GM12878 (cell line): ENCODE measurements around the gene HIVEP3. TPM values are rescaled to one million over a fixed set of nuclear protein-coding genes. Genes with fewer than 3 reads are reported as not detected.

Source experiments
- ATAC-seq: fragments of 200-7000 bp; cut with Tn5 transposase; 3 replicates; pipeline ENCODE4 v1.9.1; 2020; ENCODE audit warnings: mild to moderate bottlenecking, moderate library complexity
- BruUV-seq: library from RNA; stranded (reverse); fragments of 400-500 nt; replicated peaks from 2 replicates; lab custom pipeline; 2021; lab: Mats Ljungman, UMichigan
- CTCF ChIA-PET: fragments of 300-600 bp; sonication (Branson Sonifier 250); formaldehyde crosslinking; extraction: SDS; loops from one replicate; lab custom pipeline; 2021; ENCODE audit warnings: inconsistent platforms; lab: Yijun Ruan, JAX
- POLR2A ChIA-PET: fragments of 350-600 bp; formaldehyde crosslinking; extraction: SDS; loops from one replicate; lab custom pipeline; 2021; ENCODE audit warnings: inconsistent platforms; lab: Charles Lee
- RAD21 ChIA-PET: fragments of 300-600 bp; sonication (Branson Sonifier 250); formaldehyde crosslinking; loops from one replicate; lab custom pipeline; 2023; ENCODE audit warnings: antibody characterized with exemption; ENCODE audit not compliant: unreplicated experiment; lab: Charles Lee
- SMC1A ChIA-PET: fragments of 300-600 bp; sonication (Branson Sonifier 250); formaldehyde crosslinking; loops from one replicate; lab custom pipeline; 2023; ENCODE audit not compliant: unreplicated experiment, uncharacterized antibody; lab: Charles Lee
- DNase-seq: peaks from one replicate; pipeline ENCODE4 v3.0.0-alpha.2; 2011; ENCODE audit warnings: low read depth, low spot score
- FAIRE-seq: peaks from 3 replicates; lab custom pipeline; 2011; peaks lifted over from hg19 to GRCh38; lab: Jason Lieb, UNC
- H2AFZ ChIP-seq: 2 replicates; pipeline ENCODE4 v1.6.0; 2011; ENCODE audit warnings: low read depth, low read length, control low read depth; ENCODE audit not compliant: control insufficient read depth
- H3K27ac ChIP-seq: 2 replicates; pipeline ENCODE4 v1.5.1; 2011; ENCODE audit warnings: control low read depth; ENCODE audit not compliant: control insufficient read depth, insufficient read depth
- H3K27me3 ChIP-seq, 2 experiments: replicated peaks in 1 of 2; 2 replicates each; pipeline versions ENCODE4 v1.6.0 to v1.6.1; 2011; ENCODE audit warnings: low read length in 1 of 2; ENCODE audit not compliant: control insufficient read depth in 2 of 2, insufficient read depth in 2 of 2
- H3K36me3 ChIP-seq, 2 experiments: 2 replicates each; pipeline ENCODE4 v1.5.1; 2011; ENCODE audit warnings: low read length in 1 of 2; ENCODE audit not compliant: control insufficient read depth in 2 of 2, insufficient read depth in 2 of 2
- H3K4me1 ChIP-seq: 2 replicates; pipeline ENCODE4 v1.6.1; 2011; ENCODE audit warnings: mild to moderate bottlenecking, low read length, moderate library complexity, mixed read lengths; ENCODE audit not compliant: control insufficient read depth, insufficient read depth
- H3K4me2 ChIP-seq: 2 replicates; pipeline ENCODE4 v1.6.0; 2011; ENCODE audit warnings: control low read depth; ENCODE audit not compliant: control insufficient read depth, insufficient read depth
- H3K4me3 ChIP-seq: fragments of 200-600 bp; sonication (generic); 2 replicates; pipeline ENCODE4 v1.5.1; 2016
- H3K79me2 ChIP-seq: 2 replicates; pipeline ENCODE4 v1.6.0; 2011; ENCODE audit warnings: low read length; ENCODE audit not compliant: control insufficient read depth, insufficient read depth
- H3K9ac ChIP-seq: 2 replicates; pipeline ENCODE4 v1.8.0; 2011; ENCODE audit warnings: low read length, control low read depth, mixed read lengths; ENCODE audit not compliant: control insufficient read depth, insufficient read depth
- H3K9me3 ChIP-seq: replicated peaks from 3 replicates; pipeline ENCODE4 v1.5.1; 2011; ENCODE audit warnings: mild to moderate bottlenecking, low read length; ENCODE audit not compliant: control insufficient read depth, insufficient read depth
- H4K20me1 ChIP-seq: 2 replicates; pipeline ENCODE4 v1.6.0; 2011; ENCODE audit not compliant: control insufficient read depth, insufficient read depth
- CBFB ChIP-seq: IDR thresholded peaks from 2 replicates; pipeline ENCODE4 v1.6.1; 2016; ENCODE audit warnings: antibody characterized with exemption, low read depth
- CBX5 ChIP-seq: sonication (generic); IDR thresholded peaks from 2 replicates; pipeline ENCODE4 v1.6.1; 2016; ENCODE audit warnings: low read depth, moderate library complexity, mild to moderate bottlenecking, inconsistent platforms
- EGR1 ChIP-seq, 2 experiments: IDR thresholded peaks; 1 replicate in 1 of 2; 2 replicates in 1 of 2; pipeline ENCODE4 v1.6.1; 2011 to 2012; ENCODE audit warnings: low read depth in 2 of 2, low read length in 2 of 2, borderline replicate concordance in 1 of 2, mild to moderate bottlenecking in 1 of 2, moderate library complexity in 1 of 2
- GABPA ChIP-seq: IDR thresholded peaks from 2 replicates; pipeline ENCODE4 v1.6.1; 2014; ENCODE audit warnings: antibody characterized with exemption, low read depth, mild to moderate bottlenecking, inconsistent platforms
- IKZF2 ChIP-seq, 2 experiments: fragments of 450-650 bp; IDR thresholded peaks; 2 replicates each; pipeline ENCODE4 v1.6.1; 2017; ENCODE audit warnings: mild to moderate bottlenecking in 2 of 2, moderate library complexity in 2 of 2
- NRF1 ChIP-seq: conservative IDR thresholded peaks from 2 replicates; pipeline ENCODE4 v1.6.1; 2011; ENCODE audit warnings: mild to moderate bottlenecking, low read depth, low read length, improper control_type of control experiment
- POLR2AphosphoS2 ChIP-seq: IDR thresholded peaks from 2 replicates; pipeline ENCODE4 v1.6.1; 2011; ENCODE audit warnings: low read depth, mild to moderate bottlenecking, low read length, improper control_type of control experiment, moderate library complexity
- RAD21 ChIP-seq: IDR thresholded peaks from 2 replicates; pipeline ENCODE4 v1.6.1; 2011; ENCODE audit warnings: mild to moderate bottlenecking, low read depth, low read length, moderate library complexity; ENCODE audit not compliant: insufficient read depth
- TCF3 ChIP-seq: IDR thresholded peaks from 2 replicates; pipeline ENCODE4 v1.6.1; 2012; ENCODE audit warnings: low read depth, mild to moderate bottlenecking, low read length, borderline replicate concordance; ENCODE audit not compliant: insufficient read depth
- USF1 ChIP-seq: IDR thresholded peaks from 2 replicates; pipeline ENCODE4 v1.6.1; 2011; ENCODE audit warnings: borderline replicate concordance, low read depth, mild to moderate bottlenecking, moderate library complexity, mixed read lengths, low read length; ENCODE audit not compliant: insufficient read depth; ENCODE audit errors: extremely low read length
- WGBS: methylation state at CpG from one replicate; pipeline ENCODE4 v1.1.6; 2016; ENCODE audit warnings: low lambda C conversion rate; ENCODE audit not compliant: insufficient replicate concordance, insufficient coverage; ENCODE audit errors: missing lambda C conversion rate; 5-methylcytosine and 5-hydroxymethylcytosine counted together
- in situ Hi-C: fragments of 300-500 bp; cut with MboI; formaldehyde crosslinking; loops from 9 replicates; pipeline ENCODE4 v1.14.3; 2018; ENCODE audit warnings: mixed read lengths
- intact Hi-C: fragments of 100-400 bp; cut with micrococcal nuclease; formaldehyde crosslinking; loops from one replicate; pipeline ENCODE4 v1.14.2; 2022; ENCODE audit not compliant: unreplicated experiment
- polyA plus RNA-seq, 11 experiments: library from polyadenylated mRNA; depleted of rRNA in 4 of 11; unstranded in 6 of 11; stranded (reverse) in 5 of 11; fragments of >200 nt; fragmentation: Nextera tagmentation in 4 of 11; fragmentation: Illumina TruSeq in 1 of 11; extraction: Ambion mirVana in 4 of 11; extraction: Trizol in 1 of 11; gene quantifications; 1 replicate in 1 of 11; 2 replicates in 10 of 11; pipeline versions ENCODE4 v1.2.1 to v1.2.3, GENCODE V29; 2011 to 2016; ENCODE audit warnings: inconsistent platforms in 2 of 11, missing spikeins in 2 of 11, low read depth in 1 of 11
- total RNA-seq, 4 experiments: library from RNA; depleted of rRNA in 3 of 4; stranded (reverse); fragments of >200 nt in 3 of 4; fragmentation: Illumina TruSeq in 1 of 4; extraction: Trizol in 1 of 4; gene quantifications; 2 replicates each; pipeline versions ENCODE4 v1.2.1 to v1.2.3, GENCODE V29; 2013 to 2021
- TF ChIP-seq, protein P1 (sequence below): fragments of 450-650 bp; IDR thresholded peaks from 2 replicates; pipeline ENCODE4 v1.6.1; 2017; ENCODE audit warnings: mild to moderate bottlenecking
- TF ChIP-seq, protein P2 (sequence below): fragments of 450-650 bp; IDR thresholded peaks from 2 replicates; pipeline ENCODE4 v1.6.1; 2018; ENCODE audit warnings: mild to moderate bottlenecking, low read depth, moderate library complexity; ENCODE audit not compliant: partially characterized antibody
- TF ChIP-seq, protein P3 (sequence below): IDR thresholded peaks from 2 replicates; pipeline ENCODE4 v1.6.1; 2011; ENCODE audit warnings: borderline replicate concordance, low read depth, mild to moderate bottlenecking, moderate library complexity, low read length; ENCODE audit not compliant: insufficient read depth, poor library complexity, severe bottlenecking

The HIVEP3 gene
- total and polyA plus RNA-seq, 10 of the 15 experiments (the other 5 are each of a cell fraction or from before 2014, with no cell fraction given), result 1.8 to 13.6 (median 3.8) TPM

DNA sequence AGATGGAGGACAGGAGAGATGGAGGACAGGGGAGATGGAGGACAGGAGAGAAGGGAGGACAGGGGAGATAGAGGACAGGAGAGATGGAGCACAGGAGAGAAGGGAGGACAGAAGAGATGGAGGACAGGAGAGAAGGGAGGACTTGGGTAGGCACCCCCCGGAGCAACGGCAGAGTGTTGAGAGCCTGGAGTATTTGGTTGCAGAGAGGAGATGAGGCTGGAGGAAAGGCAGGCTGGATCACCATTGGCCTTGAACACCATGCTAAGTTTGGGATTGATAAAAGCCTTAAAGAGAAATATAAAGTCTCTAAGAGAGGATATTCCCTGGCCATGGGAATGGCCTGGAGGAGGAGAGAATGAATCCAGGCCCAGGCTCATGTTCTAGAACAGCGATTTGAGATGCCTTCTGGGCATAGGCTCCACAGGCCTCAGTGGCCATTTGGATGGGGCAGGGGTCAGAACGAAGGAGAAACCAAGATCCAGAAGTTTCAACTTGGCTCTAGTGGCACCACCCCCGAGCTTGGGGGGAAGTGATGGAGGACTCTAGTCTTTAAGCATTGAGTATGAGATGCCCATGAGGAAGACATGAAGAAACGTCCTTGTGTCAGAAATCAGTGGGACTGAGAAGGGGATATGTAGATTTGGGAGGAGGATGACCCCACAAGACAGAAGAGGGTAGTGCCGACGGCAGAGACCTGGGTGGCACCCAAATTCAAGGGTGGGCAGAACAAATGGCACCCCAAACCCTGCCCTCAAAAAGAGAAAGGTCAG lies 386.3 kb downstream of the HIVEP3 start:
- ChIA-PET RAD21 (no interaction called here), SMC1A (no interaction called here), CTCF (no interaction called here), POLR2A (no interaction called here)
- H3K9ac ChIP-seq, result no peak overlapping the region
- no peaks in the 10 kb centered on the region for H3K4me1 ChIP-seq
- no peak overlapping the region for H3K27ac ChIP-seq
- BruUV-seq, result no TSS peak
- no peak for DNase-seq
- H3K9me3 ChIP-seq, result no peaks in the 10 kb centered on the region; the same call in 1 of the 3 replicates
- H3K27me3 ChIP-seq, result no peaks in the 10 kb centered on the region
- intact Hi-C loops, result no loop called here
- H2AFZ ChIP-seq, result no peak overlapping the region
- in situ Hi-C loops, result no loop called here
- no peaks in the 10 kb centered on the region for H3K36me3 ChIP-seq
- no peak overlapping the region for H3K4me2 ChIP-seq
- no peaks in the 10 kb centered on the region for H3K79me2 ChIP-seq
- H3K4me3 ChIP-seq, result no peak overlapping the region
- WGBS, result 26% methylated on average over 8 of the region's 8 CpGs
- no peak for ATAC-seq
- FAIRE-seq, result no peak
- no peaks in the 10 kb centered on the region for H4K20me1 ChIP-seq
- TF ChIP-seq GABPA (no peak), TCF3 (no peak), POLR2AphosphoS2 (no peak), CBFB (no peak), NRF1 (no peak), USF1 (no peak), RAD21 (no peak), IKZF2 (IDR thresholded peaks at IDR 0.05) (no peak), EGR1 (IDR thresholded peaks at IDR 0.05; ENCODE audit: borderline replicate concordance in 1 of 2, low read depth in 2 of 2, low read length in 2 of 2) (no peak), CBX5 (no peak)
- TF ChIP-seq, protein P1, sequence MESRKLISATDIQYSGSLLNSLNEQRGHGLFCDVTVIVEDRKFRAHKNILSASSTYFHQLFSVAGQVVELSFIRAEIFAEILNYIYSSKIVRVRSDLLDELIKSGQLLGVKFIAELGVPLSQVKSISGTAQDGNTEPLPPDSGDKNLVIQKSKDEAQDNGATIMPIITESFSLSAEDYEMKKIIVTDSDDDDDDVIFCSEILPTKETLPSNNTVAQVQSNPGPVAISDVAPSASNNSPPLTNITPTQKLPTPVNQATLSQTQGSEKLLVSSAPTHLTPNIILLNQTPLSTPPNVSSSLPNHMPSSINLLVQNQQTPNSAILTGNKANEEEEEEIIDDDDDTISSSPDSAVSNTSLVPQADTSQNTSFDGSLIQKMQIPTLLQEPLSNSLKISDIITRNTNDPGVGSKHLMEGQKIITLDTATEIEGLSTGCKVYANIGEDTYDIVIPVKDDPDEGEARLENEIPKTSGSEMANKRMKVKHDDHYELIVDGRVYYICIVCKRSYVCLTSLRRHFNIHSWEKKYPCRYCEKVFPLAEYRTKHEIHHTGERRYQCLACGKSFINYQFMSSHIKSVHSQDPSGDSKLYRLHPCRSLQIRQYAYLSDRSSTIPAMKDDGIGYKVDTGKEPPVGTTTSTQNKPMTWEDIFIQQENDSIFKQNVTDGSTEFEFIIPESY, result no peak
- TF ChIP-seq, protein P2, sequence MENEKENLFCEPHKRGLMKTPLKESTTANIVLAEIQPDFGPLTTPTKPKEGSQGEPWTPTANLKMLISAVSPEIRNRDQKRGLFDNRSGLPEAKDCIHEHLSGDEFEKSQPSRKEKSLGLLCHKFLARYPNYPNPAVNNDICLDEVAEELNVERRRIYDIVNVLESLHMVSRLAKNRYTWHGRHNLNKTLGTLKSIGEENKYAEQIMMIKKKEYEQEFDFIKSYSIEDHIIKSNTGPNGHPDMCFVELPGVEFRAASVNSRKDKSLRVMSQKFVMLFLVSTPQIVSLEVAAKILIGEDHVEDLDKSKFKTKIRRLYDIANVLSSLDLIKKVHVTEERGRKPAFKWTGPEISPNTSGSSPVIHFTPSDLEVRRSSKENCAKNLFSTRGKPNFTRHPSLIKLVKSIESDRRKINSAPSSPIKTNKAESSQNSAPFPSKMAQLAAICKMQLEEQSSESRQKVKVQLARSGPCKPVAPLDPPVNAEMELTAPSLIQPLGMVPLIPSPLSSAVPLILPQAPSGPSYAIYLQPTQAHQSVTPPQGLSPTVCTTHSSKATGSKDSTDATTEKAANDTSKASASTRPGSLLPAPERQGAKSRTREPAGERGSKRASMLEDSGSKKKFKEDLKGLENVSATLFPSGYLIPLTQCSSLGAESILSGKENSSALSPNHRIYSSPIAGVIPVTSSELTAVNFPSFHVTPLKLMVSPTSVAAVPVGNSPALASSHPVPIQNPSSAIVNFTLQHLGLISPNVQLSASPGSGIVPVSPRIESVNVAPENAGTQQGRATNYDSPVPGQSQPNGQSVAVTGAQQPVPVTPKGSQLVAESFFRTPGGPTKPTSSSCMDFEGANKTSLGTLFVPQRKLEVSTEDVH, result no peak
- TF ChIP-seq, protein P3, sequence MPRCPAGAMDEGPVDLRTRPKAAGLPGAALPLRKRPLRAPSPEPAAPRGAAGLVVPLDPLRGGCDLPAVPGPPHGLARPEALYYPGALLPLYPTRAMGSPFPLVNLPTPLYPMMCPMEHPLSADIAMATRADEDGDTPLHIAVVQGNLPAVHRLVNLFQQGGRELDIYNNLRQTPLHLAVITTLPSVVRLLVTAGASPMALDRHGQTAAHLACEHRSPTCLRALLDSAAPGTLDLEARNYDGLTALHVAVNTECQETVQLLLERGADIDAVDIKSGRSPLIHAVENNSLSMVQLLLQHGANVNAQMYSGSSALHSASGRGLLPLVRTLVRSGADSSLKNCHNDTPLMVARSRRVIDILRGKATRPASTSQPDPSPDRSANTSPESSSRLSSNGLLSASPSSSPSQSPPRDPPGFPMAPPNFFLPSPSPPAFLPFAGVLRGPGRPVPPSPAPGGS, result no peak
